Activated CD4-positive, alpha-beta T cell treated with anti-CD3 and anti-CD28 coated beads for 1 hour (primary cell): Measurements from ENCODE around the gene ATAT1.

ENCODE experiments used
- DNase-seq: peaks from one replicate; pipeline ENCODE4 v3.0.0-alpha.2; 2020

Gene ATAT1

GRCh38 chr6:30613251-30614043, 13.2 kb upstream of the ATAT1 start:
- no peak for DNase-seq

GRCh38 chr6:30614044-30614842, 12.4 kb upstream of the ATAT1 start:
- DNase-seq = no peak

GRCh38 chr6:30614843-30615218, 11.8 kb upstream of the ATAT1 start:
- DNase-seq = peak; percentile 76

GRCh38 chr6:30615219-30615957, 11.3 kb upstream of the ATAT1 start:
- no peak for DNase-seq

GRCh38 chr6:30615958-30616810, 10.5 kb upstream of the ATAT1 start:
- DNase-seq = no peak

- peak; percentile 97 for DNase-seq
These were observed 9.7 kb upstream of the ATAT1 start, which contains the start of gene PPP1R10 for GRCh38 chr6:30616811-30617564. Gene PPP1R10 (minus strand): TSS chr6:30617243. CDS start chr6:30609944, 7,299 bp downstream.

- peak; percentile 97 for DNase-seq
These were observed 9.0 kb upstream of the ATAT1 start, which contains the start of gene MRPS18B for GRCh38 chr6:30617565-30618269. Gene MRPS18B (plus strand): TSS chr6:30617840. CDS start chr6:30617866, 26 bp downstream.

GRCh38 chr6:30618270-30618797, 8.3 kb upstream of the ATAT1 start:
- no peak for DNase-seq

GRCh38 chr6:30619561-30619960, 7.1 kb upstream of the ATAT1 start:
- DNase-seq = no peak

- no peak for DNase-seq
These were observed 1.2 kb upstream of the ATAT1 start for GRCh38 chr6:30625511-30625910.

- no peak for DNase-seq
These were observed 9.2 kb downstream of the ATAT1 start for GRCh38 chr6:30635834-30636233.

GRCh38 chr6:30640481-30640880, 13.8 kb downstream of the ATAT1 start:
- no peak for DNase-seq

GRCh38 chr6:30641048-30641447, 14.4 kb downstream of the ATAT1 start:
- DNase-seq = no peak

GRCh38 chr6:30643656-30644055, 17.0 kb downstream of the ATAT1 start:
- DNase-seq = no peak

GRCh38 chr6:30644769-30645168, 18.1 kb downstream of the ATAT1 start:
- DNase-seq = no peak

GRCh38 chr6:30645989-30646388, 19.3 kb downstream of the ATAT1 start:
- DNase-seq = no peak

GRCh38 chr6:30646450-30647241, 20.0 kb downstream of the ATAT1 start, which contains the start of gene C6orf136:
Gene C6orf136 (plus strand): TSS chr6:30647133. CDS start chr6:30647232, 99 bp downstream.
- DNase-seq = peak; percentile 92

GRCh38 chr6:30647242-30648116, 20.8 kb downstream of the ATAT1 start:
- peak; percentile 72 for DNase-seq
